ENCODE measurements around the gene CHMP2A. TPM values are rescaled to one million over a fixed set of nuclear protein-coding genes. Genes with fewer than 3 reads are reported as not detected.

Gene CHMP2A
- total RNA-seq, 1 experiment from 2014 or later: 44.9 TPM

Other genes starting within 250 kb of the CHMP2A start
- gene ERVK3-1, start 249.7 kb downstream of the CHMP2A start, total RNA-seq (2014; rRNA removed; shearing (Covaris generic)): 45.0 and 47.4 TPM in 2 replicates
- gene ZSCAN22, start 228.1 kb downstream of the CHMP2A start, total RNA-seq (2014; rRNA removed; shearing (Covaris generic)): 4.7 and 5.0 TPM in 2 replicates
- 9.7 and 10.2 TPM in 2 replicates for gene A1BG, start 201.6 kb downstream of the CHMP2A start, total RNA-seq (2014; rRNA removed; shearing (Covaris generic))
- gene ZNF497, start 192.4 kb downstream of the CHMP2A start, total RNA-seq (2014; rRNA removed; shearing (Covaris generic)): 0.45 and 0.73 TPM in 2 replicates
- 0.30 and 0.47 TPM in 2 replicates for gene ZNF837, start 174.1 kb downstream of the CHMP2A start, total RNA-seq (2014; rRNA removed; shearing (Covaris generic))
- gene RPS5, start 167.8 kb downstream of the CHMP2A start, total RNA-seq (2014; rRNA removed; shearing (Covaris generic)): 1,942 and 2,376 TPM in 2 replicates
- 0.20 and 0.38 TPM in 2 replicates for gene RNF225, start 159.4 kb downstream of the CHMP2A start, total RNA-seq (2014; rRNA removed; shearing (Covaris generic))
- gene ZNF584, start 146.5 kb downstream of the CHMP2A start, total RNA-seq (2014; rRNA removed; shearing (Covaris generic)): 12.2 and 13.8 TPM in 2 replicates
- not detected in 2 replicates for gene ZNF132, start 115.0 kb downstream of the CHMP2A start, total RNA-seq (2014; rRNA removed; shearing (Covaris generic))
- 6.4 and 6.7 TPM in 2 replicates for gene ZNF324B, start 103.5 kb downstream of the CHMP2A start, total RNA-seq (2014; rRNA removed; shearing (Covaris generic))
- 9.1 and 9.6 TPM in 2 replicates for gene ZNF324, start 88.0 kb downstream of the CHMP2A start, total RNA-seq (2014; rRNA removed; shearing (Covaris generic))
- 6.1 and 6.7 TPM in 2 replicates for gene ZNF446, start 78.8 kb downstream of the CHMP2A start, total RNA-seq (2014; rRNA removed; shearing (Covaris generic))
- 0.89 and 1.0 TPM in 2 replicates for gene SLC27A5, start 43.1 kb downstream of the CHMP2A start, total RNA-seq (2014; rRNA removed; shearing (Covaris generic))
- 5.1 and 5.5 TPM in 2 replicates for gene ZBTB45, start 35.3 kb downstream of the CHMP2A start, total RNA-seq (2014; rRNA removed; shearing (Covaris generic))
- gene TRIM28, start 11.0 kb downstream of the CHMP2A start, total RNA-seq (2014; rRNA removed; shearing (Covaris generic)): 586 and 615 TPM in 2 replicates
- 62.8 and 72.0 TPM in 2 replicates for gene UBE2M, start 3.5 kb upstream of the CHMP2A start, total RNA-seq (2014; rRNA removed; shearing (Covaris generic))
- gene MZF1, start 18.2 kb upstream of the CHMP2A start, total RNA-seq (2014; rRNA removed; shearing (Covaris generic)): 6.0 and 6.5 TPM in 2 replicates